KMS-11 (cell line): ENCODE data around the gene WDFY2.

ENCODE experiments used
- H2AFZ ChIP-seq: fragments of 200-600 bp; sonication (generic); 2 replicates; pipeline ENCODE4 v1.6.1; 2016; ENCODE audit warnings: antibody characterized with exemption, mixed run types, low read depth
- H3K27ac ChIP-seq: fragments of 200-600 bp; sonication (generic); 2 replicates; pipeline ENCODE4 v1.6.1; 2016; ENCODE audit warnings: mild to moderate bottlenecking, mixed run types
- H3K27me3 ChIP-seq: fragments of 200-600 bp; sonication (generic); 2 replicates; pipeline ENCODE4 v1.6.1; 2017; ENCODE audit warnings: mild to moderate bottlenecking, low read depth, mixed run types, moderate library complexity; ENCODE audit not compliant: insufficient read depth
- H3K36me3 ChIP-seq: fragments of 200-600 bp; sonication (generic); 2 replicates; pipeline ENCODE4 v1.6.1; 2017; ENCODE audit warnings: mild to moderate bottlenecking, mixed run types; ENCODE audit not compliant: insufficient read depth
- H3K4me1 ChIP-seq: fragments of 200-600 bp; sonication (generic); 2 replicates; pipeline ENCODE4 v1.6.1; 2016; ENCODE audit warnings: mild to moderate bottlenecking, low read depth, mixed run types; ENCODE audit not compliant: poor library complexity, severe bottlenecking
- H3K4me2 ChIP-seq: fragments of 200-600 bp; sonication (generic); 2 replicates; pipeline ENCODE4 v1.7.0; 2016; ENCODE audit warnings: mild to moderate bottlenecking, mixed run types
- H3K4me3 ChIP-seq: fragments of 200-600 bp; sonication (generic); IDR thresholded peaks from 2 replicates; pipeline ENCODE4 v1.6.1; 2017; ENCODE audit warnings: low read depth, low read length, mixed read lengths; ENCODE audit not compliant: insufficient read depth
- H3K79me2 ChIP-seq: fragments of 200-600 bp; sonication (generic); 2 replicates; pipeline ENCODE4 v1.6.1; 2016; ENCODE audit warnings: low read depth, mixed run types; ENCODE audit not compliant: insufficient read depth
- H3K9ac ChIP-seq: fragments of 200-600 bp; sonication (generic); 2 replicates; pipeline ENCODE4 v1.6.1; 2016; ENCODE audit warnings: mild to moderate bottlenecking, mixed run types
- H4K20me1 ChIP-seq: fragments of 200-600 bp; sonication (generic); 2 replicates; pipeline ENCODE4 v1.6.1; 2016; ENCODE audit warnings: mild to moderate bottlenecking, mixed run types; ENCODE audit not compliant: insufficient read depth
- CTCF ChIP-seq: fragments of 200-600 bp; sonication (generic); conservative IDR thresholded peaks from 2 replicates; pipeline ENCODE4 v1.6.1; 2017; ENCODE audit warnings: low read depth, mild to moderate bottlenecking, antibody characterized with exemption, low read length, moderate library complexity, mixed read lengths

Gene WDFY2

GRCh38 chr13:51800486-51800885 lies 216.2 kb downstream of the WDFY2 start:
- Histone ChIP-seq H4K20me1 (no peaks in the 10 kb centered on the region), H3K27me3 (no peaks in the 10 kb centered on the region), H3K79me2 (no peaks in the 10 kb centered on the region), H3K9ac (no peak overlapping the region), H3K4me1 (peaks cover 40% of the 10 kb centered on the region), H3K4me2 (no peak overlapping the region), H3K36me3 (no peaks in the 10 kb centered on the region), H3K27ac (no peak overlapping the region), H2AFZ (no peak overlapping the region), H3K4me3 (no peak overlapping the region)
- no peak for TF ChIP-seq CTCF

DNA sequence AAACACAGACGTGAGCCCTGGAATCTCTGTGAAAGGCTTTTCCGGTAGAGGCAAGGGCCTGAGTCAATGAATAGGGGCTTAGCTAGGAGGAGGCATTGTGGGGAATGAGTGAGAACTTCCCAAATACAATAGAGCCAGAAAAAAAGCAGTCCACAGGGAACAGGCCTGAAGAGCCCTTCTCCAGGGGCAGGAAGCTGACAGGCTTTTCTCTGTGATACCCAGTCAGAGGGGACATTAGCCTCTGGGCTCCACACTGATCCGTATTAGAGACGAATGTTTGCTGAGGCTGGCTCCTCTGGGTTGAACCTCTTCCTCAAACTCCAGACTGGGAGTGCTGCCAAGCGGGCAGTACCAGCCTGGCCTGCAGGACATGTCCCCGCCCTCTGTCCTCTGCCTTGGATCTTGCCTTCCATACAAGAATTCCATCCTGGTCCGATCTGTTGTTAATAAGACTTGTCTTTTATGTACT lies 217.4 kb downstream of the WDFY2 start:
- Histone ChIP-seq H3K79me2 (no peaks in the 10 kb centered on the region), H2AFZ (no peak overlapping the region), H3K27ac (peak overlapping the region; percentile 88; the same call in 1 of the 2 replicates), H3K4me3 (no peak overlapping the region), H3K36me3 (no peaks in the 10 kb centered on the region), H3K4me2 (peak overlapping the region; percentile 50), H3K4me1 (peaks cover 40% of the 10 kb centered on the region), H3K27me3 (no peaks in the 10 kb centered on the region), H4K20me1 (no peaks in the 10 kb centered on the region), H3K9ac (peak overlapping the region; percentile 88; the same call in 1 of the 2 replicates)
- TF ChIP-seq CTCF, result no peak

DNA sequence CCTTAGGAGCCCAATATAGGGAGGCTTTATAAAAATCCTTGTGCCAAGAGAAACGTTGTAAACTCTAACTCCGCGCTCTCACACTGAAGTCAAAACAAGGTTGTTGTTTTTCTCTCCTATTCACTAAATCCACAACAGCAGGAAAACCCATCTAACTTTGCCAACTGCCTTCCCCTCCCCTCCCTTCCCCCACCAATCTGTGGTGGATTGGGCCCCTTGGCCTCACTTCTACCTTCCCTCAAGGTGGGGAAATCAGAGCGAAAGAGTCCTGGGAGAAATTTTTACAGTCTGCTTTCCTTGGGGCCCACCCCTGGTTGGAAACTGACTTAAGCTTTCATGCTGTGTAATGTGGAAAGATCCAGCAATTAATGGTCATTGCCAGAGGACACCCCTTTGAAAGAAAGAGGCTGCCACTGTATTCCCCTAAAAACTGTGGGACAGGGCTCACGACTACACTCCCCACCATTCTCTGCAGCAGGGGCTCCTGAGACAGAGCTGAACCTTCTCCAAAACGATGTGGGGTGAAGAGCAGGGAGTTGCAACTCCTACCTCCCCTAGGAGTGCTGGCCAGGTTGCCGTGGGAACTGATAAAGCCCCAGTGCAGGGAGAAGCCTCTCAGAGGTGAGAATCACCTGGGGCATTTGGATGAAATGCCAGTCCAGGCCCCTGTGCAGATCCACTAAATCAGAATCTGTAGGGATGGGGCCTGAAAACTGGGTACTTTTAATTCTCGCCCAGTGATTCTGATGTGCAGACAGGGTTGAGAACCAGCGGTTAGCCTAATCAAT lies 218.6 kb downstream of the WDFY2 start:
- no peak for TF ChIP-seq CTCF
- no peaks in the 10 kb centered on the region for H3K36me3 ChIP-seq
- H3K9ac ChIP-seq, result peak overlapping the region; percentile 88
- H3K79me2 ChIP-seq, result no peaks in the 10 kb centered on the region
- peak overlapping the region; percentile 50 for H3K4me2 ChIP-seq
- no peaks in the 10 kb centered on the region for H4K20me1 ChIP-seq
- H3K27me3 ChIP-seq, result no peaks in the 10 kb centered on the region
- H3K4me1 ChIP-seq, result peaks cover 35% of the 10 kb centered on the region
- H3K27ac ChIP-seq, result peak overlapping the region; percentile 88
- H2AFZ ChIP-seq, result peak overlapping the region; percentile 64
- no peak overlapping the region for H3K4me3 ChIP-seq

DNA sequence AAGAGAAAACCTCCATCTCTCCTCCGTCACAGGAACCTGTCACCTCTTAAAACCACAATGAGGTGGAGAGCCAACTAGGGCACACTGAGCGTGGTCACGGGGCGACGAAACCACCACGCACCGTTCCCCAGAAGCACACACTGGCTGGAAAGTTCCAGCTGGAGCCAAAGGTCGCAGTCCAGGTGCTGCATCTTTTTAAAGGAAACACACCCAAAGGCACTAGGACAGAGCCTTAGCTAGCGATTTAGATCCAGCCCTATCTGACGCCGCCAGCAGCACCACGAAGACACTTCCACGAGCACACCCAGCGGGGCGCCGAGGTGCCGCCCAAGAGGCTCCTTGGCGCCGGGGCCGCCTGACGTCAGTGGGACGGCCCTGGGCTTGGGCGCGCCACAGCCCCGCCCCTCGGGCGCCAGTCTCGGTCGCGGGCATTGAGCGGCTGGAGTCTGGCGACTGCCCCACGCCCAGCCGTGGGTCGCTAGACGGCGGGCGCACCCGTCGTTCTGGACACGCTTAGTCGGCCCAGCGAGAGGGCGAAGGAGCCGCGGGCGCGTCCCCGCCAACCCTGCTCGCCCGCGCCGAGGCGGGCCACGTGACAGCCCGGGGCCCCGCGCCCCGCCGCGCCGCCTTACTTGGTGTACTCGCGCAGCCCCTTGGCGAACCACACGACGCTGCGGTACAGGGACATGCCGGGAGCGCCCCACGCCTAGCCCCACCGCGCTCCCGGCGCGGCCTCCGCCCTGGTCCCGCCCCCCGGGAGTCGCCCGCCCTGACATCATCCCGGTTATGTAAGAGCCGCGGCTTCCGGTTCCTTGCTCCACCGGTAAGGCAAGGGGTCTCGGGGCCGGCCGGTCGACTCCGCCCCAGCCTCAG lies 219.4 kb downstream of the WDFY2 start, which contains the start of gene DHRS12:
TSS of gene DHRS12 (minus strand) at position 742 of the 873 bp plus-strand sequence. CDS start 4,504 bp downstream, outside the sequence.
- Histone ChIP-seq H2AFZ (peak within 1 kb of the TSS; percentile 64), H3K79me2 (no peaks in the 10 kb centered on the region), H3K36me3 (no peaks in the 10 kb centered on the region), H4K20me1 (no peaks in the 10 kb centered on the region), H3K4me3 (no peak within 1 kb of the TSS), H3K4me1 (peaks cover 30% of the 10 kb centered on the region), H3K27ac (peak within 1 kb of the TSS; percentile 88), H3K27me3 (no peaks in the 10 kb centered on the region), H3K9ac (peak within 1 kb of the TSS; percentile 88), H3K4me2 (peak within 1 kb of the TSS; percentile 54)
- TF ChIP-seq CTCF, result no peak
